Common myeloid progenitor, CD34-positive (primary cell): ENCODE data around the gene ITGA11.

Source experiments
- CTCF ChIA-PET: fragments of 350-600 bp; sonication (Branson Sonifier 250); formaldehyde crosslinking; loops from one replicate; lab custom pipeline; 2021; ENCODE audit warnings: antibody characterized with exemption; lab: Charles Lee
- POLR2A ChIA-PET: fragments of 350-600 bp; sonication (Branson Sonifier 250); formaldehyde crosslinking; loops from one replicate; lab custom pipeline; 2021; ENCODE audit warnings: antibody characterized with exemption; lab: Charles Lee
- DNase-seq, 3 donors: peaks; one replicate each; pipeline versions ENCODE4 v3.0.0 to v3.0.0-alpha.2; 2013
- H3K27ac ChIP-seq, 2 experiments: 1 replicate in 1 of 2; 2 replicates in 1 of 2; pipeline ENCODE4 v1.7.0; 2013; ENCODE audit warnings: inconsistent platforms in 2 of 2, low read length in 2 of 2, mild to moderate bottlenecking in 2 of 2, low read depth in 1 of 2, moderate library complexity in 1 of 2; ENCODE audit not compliant: severe bottlenecking in 2 of 2, insufficient read depth in 1 of 2, poor library complexity in 1 of 2
- H3K27me3 ChIP-seq, 5 experiments: replicated peaks in 2 of 5; 1 replicate in 3 of 5; 2 replicates in 2 of 5; pipeline versions ENCODE4 v1.6.1 to v1.7.0; 2013; ENCODE audit warnings: low read length in 4 of 5, mild to moderate bottlenecking in 2 of 5, moderate library complexity in 2 of 5, inconsistent platforms in 1 of 5; ENCODE audit not compliant: insufficient read depth in 5 of 5, control insufficient read depth in 4 of 5
- H3K36me3 ChIP-seq, 4 experiments: 1 replicate in 2 of 4; 2 replicates in 2 of 4; pipeline versions ENCODE4 v1.6.1 to v1.7.0; 2013; ENCODE audit warnings: low read length in 3 of 4, control low read depth in 1 of 4, mild to moderate bottlenecking in 1 of 4; ENCODE audit not compliant: control insufficient read depth in 4 of 4, insufficient read depth in 4 of 4
- H3K4me1 ChIP-seq, 4 experiments: 1 replicate in 3 of 4; 2 replicates in 1 of 4; pipeline versions ENCODE4 v1.6.1 to v1.7.1; 2013; ENCODE audit warnings: low read length in 3 of 4, mild to moderate bottlenecking in 3 of 4, control low read depth in 1 of 4, inconsistent platforms in 1 of 4, moderate library complexity in 1 of 4; ENCODE audit not compliant: control insufficient read depth in 4 of 4, insufficient read depth in 4 of 4; ENCODE audit errors: control extremely low read depth in 1 of 4
- H3K4me3 ChIP-seq, 7 experiments: 1 replicate in 4 of 7; 2 replicates in 3 of 7; pipeline versions ENCODE4 v1.5.1 to v1.7.0; 2013; ENCODE audit warnings: mild to moderate bottlenecking in 7 of 7, low read length in 6 of 7, moderate library complexity in 6 of 7, inconsistent platforms in 2 of 7, low read depth in 2 of 7, control low read depth in 1 of 7; ENCODE audit not compliant: insufficient read depth in 4 of 7, control insufficient read depth in 1 of 7; ENCODE audit errors: extremely low read depth in 1 of 7
- H3K9me3 ChIP-seq, 5 experiments: 1 replicate in 4 of 5; 2 replicates in 1 of 5; pipeline versions ENCODE4 v1.6.1 to v1.7.1; 2013; ENCODE audit warnings: low read length in 4 of 5, mild to moderate bottlenecking in 2 of 5, inconsistent platforms in 1 of 5, low read depth in 1 of 5, moderate library complexity in 1 of 5; ENCODE audit not compliant: control insufficient read depth in 4 of 5, insufficient read depth in 2 of 5; ENCODE audit errors: control extremely low read depth in 1 of 5
- WGBS: methylation state at CpG from one replicate; pipeline ENCODE4 v1.1.5; 2013; ENCODE audit not compliant: insufficient coverage; 5-methylcytosine and 5-hydroxymethylcytosine counted together

Gene ITGA11

GRCh38 chr15:68412218-68412617 lies 19.7 kb downstream of the ITGA11 start:
- Histone ChIP-seq H3K36me3 (no peaks in the 10 kb centered on the region), H3K4me1 (no peaks in the 10 kb centered on the region), H3K9me3 (no peaks in the 10 kb centered on the region), H3K27me3 (no peaks in the 10 kb centered on the region), H3K27ac (no peak overlapping the region), H3K4me3 (no peak overlapping the region)
- ChIA-PET CTCF (no interaction called here), POLR2A (no interaction called here)
- no peak for DNase-seq
- WGBS: 95% methylated on average over 4 of the region's 8 CpGs

- Histone ChIP-seq H3K4me3 (no peak overlapping the region), H3K27ac (no peak overlapping the region), H3K36me3 (no peaks in the 10 kb centered on the region), H3K4me1 (no peaks in the 10 kb centered on the region), H3K27me3 (no peaks in the 10 kb centered on the region), H3K9me3 (no peaks in the 10 kb centered on the region)
- 100% methylated on average over 2 of the region's 2 CpGs for WGBS
- no peak for DNase-seq
- ChIA-PET POLR2A (no interaction called here), CTCF (no interaction called here)
These were observed 20.2 kb downstream of the ITGA11 start for GRCh38 chr15:68411735-68412134.

- Histone ChIP-seq H3K36me3 (no peaks in the 10 kb centered on the region), H3K9me3 (no peaks in the 10 kb centered on the region), H3K4me3 (no peak overlapping the region), H3K4me1 (no peaks in the 10 kb centered on the region), H3K27me3 (no peaks in the 10 kb centered on the region), H3K27ac (no peak overlapping the region)
- CTCF ChIA-PET: interaction anchor here (1.3 kb wide), 1 partner anchor 105 kb away, joined by 4 read pairs; no protein-coding TSS in a partner anchor
- POLR2A ChIA-PET: no interaction called here
- DNase-seq: no peak
- WGBS: 94% methylated on average over 2 of the region's 4 CpGs
These were observed 20.7 kb downstream of the ITGA11 start for GRCh38 chr15:68411343-68411675.

GRCh38 chr15:68410466-68411342 lies 21.3 kb downstream of the ITGA11 start:
- H3K27me3 ChIP-seq: no peaks in the 10 kb centered on the region

GRCh38 chr15:68409736-68410370 lies 22.1 kb downstream of the ITGA11 start:
- no peaks in the 10 kb centered on the region for H3K27me3 ChIP-seq
- H3K9me3 ChIP-seq: no peaks in the 10 kb centered on the region
- no peak overlapping the region for H3K4me3 ChIP-seq
- CTCF ChIA-PET: interaction anchor here (1.3 kb wide), 1 partner anchor 103 kb away, joined by 4 read pairs; no protein-coding TSS in a partner anchor
- no peak overlapping the region for H3K27ac ChIP-seq
- no peaks in the 10 kb centered on the region for H3K36me3 ChIP-seq
- POLR2A ChIA-PET: no interaction called here
- no peaks in the 10 kb centered on the region for H3K4me1 ChIP-seq
- no peak for DNase-seq
- 92% methylated on average over 9 of the region's 11 CpGs for WGBS

More at GRCh38 chr15:68410466-68411342, 21.3 kb downstream of the ITGA11 start:
- Histone ChIP-seq H3K4me1 (no peaks in the 10 kb centered on the region), H3K9me3 (no peaks in the 10 kb centered on the region), H3K27ac (no peak overlapping the region), H3K4me3 (no peak overlapping the region), H3K36me3 (no peaks in the 10 kb centered on the region)
- ChIA-PET CTCF (interaction anchor here (1.3 kb wide), 1 partner anchor 104 kb away, joined by 4 read pairs; no protein-coding TSS in a partner anchor), POLR2A (no interaction called here)
- DNase-seq: no peak
- 100% methylated on average over 7 of the region's 8 CpGs for WGBS

GRCh38 chr15:68408971-68409370 lies 23.0 kb downstream of the ITGA11 start:
- Histone ChIP-seq H3K4me3 (no peak overlapping the region), H3K27me3 (no peaks in the 10 kb centered on the region), H3K36me3 (no peaks in the 10 kb centered on the region), H3K9me3 (no peaks in the 10 kb centered on the region), H3K27ac (no peak overlapping the region), H3K4me1 (no peaks in the 10 kb centered on the region)
- DNase-seq: no peak
- WGBS: 95% methylated on average over 4 of the region's 4 CpGs
- POLR2A ChIA-PET: no interaction called here
- CTCF ChIA-PET: no interaction called here
